Stimulated activated CD4-positive, alpha-beta T cell treated with anti-CD3 and anti-CD28 coated beads, Interleukin-4, amount 100 ng/mL, for 24 hours (primary cell): ENCODE measurements around the gene CD70.
"Not testable (repeated sequence)": the region's sequence is repeated elsewhere in the genome, so short reads cannot be mapped to it uniquely, and the experiment has no call there.

Experiments
- DNase-seq: peaks from one replicate; pipeline ENCODE4 v3.0.0-alpha.2; 2020

Gene CD70

GRCh38 chr19:6597471-6598253, 6.7 kb upstream of the CD70 start:
- not testable (repeated sequence) for DNase-seq

- DNase-seq, result no peak
These were observed 5.7 kb upstream of the CD70 start for GRCh38 chr19:6596621-6597020.

DNA sequence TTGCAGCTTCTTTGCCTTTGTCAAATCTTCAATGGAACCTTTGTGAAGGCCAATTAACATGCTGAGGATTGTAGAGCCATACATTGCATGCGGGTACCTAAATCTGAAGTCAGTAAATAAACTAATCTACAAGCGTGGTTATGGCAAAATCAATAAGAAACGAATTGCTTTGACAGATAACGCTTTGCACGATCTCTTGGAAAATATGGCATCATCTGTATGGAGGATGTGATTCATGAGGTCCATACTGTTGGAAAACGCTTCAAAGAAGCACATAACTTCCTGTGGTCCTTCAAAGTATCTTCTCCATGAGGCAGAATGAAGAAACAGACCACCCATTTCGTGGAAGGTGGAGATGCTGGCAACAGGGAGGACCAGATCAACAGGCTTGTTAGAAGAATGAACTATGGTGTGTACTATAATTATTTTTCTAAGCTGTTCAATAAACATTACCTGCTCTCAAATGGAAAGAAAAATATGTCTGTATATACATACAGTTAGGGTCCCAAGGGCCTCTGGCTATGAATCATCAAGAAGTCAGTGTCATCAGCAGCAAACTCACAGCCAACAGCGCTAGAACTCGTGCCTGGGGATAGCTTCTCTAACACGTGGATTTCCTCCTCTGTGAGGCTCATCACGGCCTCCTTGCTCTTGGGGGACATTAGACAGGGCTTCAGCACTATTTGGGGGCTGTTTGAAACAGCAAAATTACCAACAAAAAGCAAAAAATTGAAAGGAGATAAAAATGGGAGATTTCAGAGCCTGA, 2.9 kb upstream of the CD70 start:
- DNase-seq, result no peak

- DNase-seq, result no peak
These were observed 608 bp downstream of the CD70 start for GRCh38 chr19:6590258-6590826.

DNA sequence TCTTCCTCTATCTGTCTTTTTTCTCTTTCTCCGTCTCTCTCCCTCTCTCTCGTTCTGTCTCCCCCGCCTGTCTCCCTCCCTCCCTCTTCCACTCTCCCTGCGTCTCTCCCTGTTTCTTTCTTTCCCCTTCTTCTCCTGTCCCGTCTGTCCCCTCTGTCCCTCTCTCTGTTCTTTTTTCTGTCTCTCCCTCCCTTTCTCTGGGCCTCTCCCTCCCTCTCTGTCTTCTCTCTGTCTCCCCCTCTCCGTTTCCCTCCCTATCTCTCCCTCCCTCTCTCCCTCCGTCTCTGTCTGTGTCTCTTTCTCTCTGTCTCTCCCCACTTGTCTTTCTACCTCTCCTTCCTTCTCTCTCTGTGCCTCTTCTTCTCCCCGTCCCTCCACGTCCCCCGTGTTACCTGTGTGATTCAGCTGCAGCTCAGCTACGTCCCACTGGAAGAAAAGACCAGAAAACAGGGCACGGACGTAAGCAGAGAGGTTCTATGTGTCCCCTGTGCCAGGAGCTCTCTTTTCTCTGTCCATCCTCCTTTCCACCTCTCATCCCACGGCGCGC, 1.2 kb downstream of the CD70 start:
- no peak for DNase-seq

DNA sequence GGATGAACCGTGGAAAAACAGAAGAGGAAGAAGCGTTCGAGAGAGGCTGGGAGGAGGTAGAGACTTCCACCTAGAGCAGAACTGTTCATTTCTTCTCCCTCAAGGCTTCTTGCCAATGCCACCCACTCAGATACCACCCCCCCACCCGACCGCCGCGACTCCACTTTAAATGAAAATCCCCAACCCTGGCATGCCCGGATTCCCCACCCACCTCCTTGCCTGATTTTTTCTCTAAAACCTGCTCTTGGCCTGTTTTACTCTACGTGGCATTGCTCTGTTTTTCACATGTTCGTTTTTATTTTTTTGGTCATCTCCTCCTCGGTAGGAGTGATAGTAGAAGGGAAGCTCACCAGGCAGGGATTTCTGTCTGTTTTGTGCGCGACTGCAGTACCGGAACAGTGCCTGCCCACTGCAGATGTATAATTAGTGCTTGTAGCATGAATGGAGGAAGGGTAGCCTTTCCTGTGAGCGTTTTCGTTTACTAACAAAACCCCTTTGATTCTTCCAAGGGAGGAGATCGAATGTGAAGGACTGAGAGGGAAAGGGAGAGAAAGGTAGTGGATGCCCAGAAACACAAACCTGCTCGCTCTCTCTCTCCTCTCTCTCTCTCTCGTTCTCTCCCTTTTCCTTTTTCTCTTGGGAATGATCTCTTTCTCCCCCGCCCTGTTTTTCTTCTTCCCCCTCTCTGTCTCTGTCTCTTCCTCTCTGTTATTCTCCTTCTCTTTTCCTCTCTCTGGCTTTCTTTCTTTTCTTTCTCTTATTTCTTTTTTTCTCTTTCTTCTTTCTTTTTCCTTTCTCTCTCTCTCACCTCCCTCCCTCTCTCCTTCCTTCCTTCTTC, 2.2 kb downstream of the CD70 start:
- DNase-seq, result no peak

GRCh38 chr19:6587998-6588507, 2.9 kb downstream of the CD70 start:
- no peak for DNase-seq

DNA sequence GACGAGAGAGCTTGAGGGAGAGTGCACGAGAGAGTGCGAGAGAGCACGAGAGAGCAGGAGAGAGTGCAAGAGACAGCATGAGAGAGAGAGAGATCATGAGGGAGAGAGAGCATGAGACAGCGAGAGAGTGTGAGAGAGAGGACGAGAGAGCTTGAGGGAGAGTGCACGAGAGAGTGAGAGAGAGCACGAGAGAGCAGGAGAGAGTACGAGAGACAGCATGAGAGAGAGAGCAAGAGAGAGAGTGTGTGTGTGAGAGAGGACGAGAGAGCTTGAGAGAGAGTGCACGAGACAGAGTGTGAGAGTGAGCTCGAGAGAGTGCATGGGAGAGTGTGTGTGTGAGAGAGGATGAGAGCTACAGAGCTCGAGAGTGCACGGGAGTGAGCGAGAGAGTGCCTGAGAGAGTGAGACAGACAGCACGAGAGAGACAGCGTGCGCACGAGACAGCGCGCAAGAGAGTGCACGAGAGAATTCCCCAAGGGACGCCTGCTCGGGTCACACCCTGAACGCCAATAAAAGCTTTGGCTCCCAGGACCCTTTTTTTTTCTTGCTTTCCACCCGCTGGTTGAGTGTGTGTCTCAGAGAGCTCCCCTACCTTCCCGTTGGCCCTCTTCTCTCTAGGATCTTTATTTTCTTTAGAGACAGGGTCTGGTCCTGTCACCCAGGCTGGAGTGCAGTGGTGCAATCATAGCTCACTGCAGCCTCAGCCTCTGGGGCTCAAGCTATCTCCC, 3.7 kb downstream of the CD70 start:
- no peak for DNase-seq

GRCh38 chr19:6586726-6587092, 4.2 kb downstream of the CD70 start:
- no peak for DNase-seq

DNA sequence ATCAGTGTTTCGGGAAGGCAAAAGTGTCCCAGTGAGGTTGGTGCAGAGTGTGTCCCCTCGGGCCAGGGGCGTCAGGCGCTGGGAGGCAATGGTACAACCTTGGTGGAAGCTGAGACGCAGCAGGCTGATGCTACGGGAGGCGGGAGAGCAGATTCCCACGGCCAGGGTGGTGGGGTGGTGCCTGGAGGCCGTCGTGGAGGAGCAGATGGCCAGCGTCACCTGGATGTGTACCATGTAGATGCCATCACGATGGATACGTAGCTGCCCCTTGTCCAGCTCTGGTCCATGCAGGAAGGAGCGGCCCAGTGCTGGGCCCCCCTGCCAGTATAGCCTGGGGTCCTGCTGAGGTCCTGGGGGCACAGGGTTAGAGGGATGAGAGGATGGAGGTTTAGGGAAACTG, 4.9 kb downstream of the CD70 start:
- no peak for DNase-seq

GRCh38 chr19:6582515-6583484, 8.2 kb downstream of the CD70 start:
- not testable (repeated sequence) for DNase-seq

- DNase-seq, result no peak
These were observed 10.6 kb downstream of the CD70 start for GRCh38 chr19:6580313-6580712.

DNA sequence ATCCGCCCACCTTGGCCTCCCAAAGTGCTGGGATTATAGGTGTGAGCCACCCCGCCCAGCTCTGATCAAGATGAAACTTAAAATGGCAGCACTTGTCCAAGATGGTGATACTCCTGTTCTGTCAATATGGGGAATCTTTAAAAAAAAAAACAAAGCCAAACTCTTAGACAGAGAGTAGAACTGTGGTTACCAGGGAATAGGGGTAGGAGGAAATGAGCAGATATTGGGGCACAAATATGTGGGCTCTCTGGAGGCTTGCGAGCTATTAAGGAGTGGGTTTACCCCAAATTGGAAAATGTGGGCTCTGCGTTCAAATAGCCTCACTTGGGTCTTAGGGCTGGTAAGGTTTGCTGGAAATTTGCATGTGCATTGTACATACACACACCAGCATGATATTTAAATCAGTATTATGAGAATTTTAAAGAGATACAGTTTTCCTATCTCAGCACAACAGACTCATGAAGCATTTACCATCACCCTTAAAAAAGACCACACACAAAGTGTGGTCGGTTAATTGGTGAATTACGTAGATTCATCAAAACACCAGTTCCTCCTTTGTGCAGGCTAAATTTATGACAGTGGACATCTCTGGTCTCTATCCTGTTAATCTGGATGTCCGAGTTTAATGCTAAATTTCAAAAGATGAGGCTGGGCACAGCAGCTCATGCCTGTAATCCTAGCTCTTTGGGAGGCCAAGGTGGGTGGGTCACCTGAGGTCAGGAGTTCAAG, 11.3 kb downstream of the CD70 start:
- DNase-seq, result no peak

GRCh38 chr19:6577476-6578125, 13.3 kb downstream of the CD70 start:
- no peak for DNase-seq

GRCh38 chr19:6576869-6577475, 14.0 kb downstream of the CD70 start:
- no peak for DNase-seq

- no peak for DNase-seq
These were observed 17.6 kb downstream of the CD70 start for GRCh38 chr19:6573350-6573749.

DNA sequence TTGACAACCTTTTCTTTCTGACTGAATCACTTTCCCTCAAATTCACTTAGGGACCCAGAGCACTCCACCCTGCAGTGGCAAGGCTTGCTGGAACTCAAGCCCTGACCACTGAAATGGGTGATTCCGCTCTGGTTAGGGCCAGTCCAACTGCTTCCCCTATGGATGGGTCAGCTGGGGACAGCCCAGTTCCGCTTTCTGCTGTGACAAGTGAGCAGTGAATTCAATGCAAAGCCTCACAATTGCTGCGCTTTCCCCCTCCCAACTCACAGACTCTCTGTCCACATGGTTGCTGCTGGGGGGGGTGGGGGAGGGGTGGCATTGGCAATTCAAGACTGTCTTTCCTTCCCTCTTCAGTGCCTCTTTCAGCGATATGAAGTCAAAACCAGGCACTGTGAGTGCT, 18.7 kb downstream of the CD70 start:
- no peak for DNase-seq

DNA sequence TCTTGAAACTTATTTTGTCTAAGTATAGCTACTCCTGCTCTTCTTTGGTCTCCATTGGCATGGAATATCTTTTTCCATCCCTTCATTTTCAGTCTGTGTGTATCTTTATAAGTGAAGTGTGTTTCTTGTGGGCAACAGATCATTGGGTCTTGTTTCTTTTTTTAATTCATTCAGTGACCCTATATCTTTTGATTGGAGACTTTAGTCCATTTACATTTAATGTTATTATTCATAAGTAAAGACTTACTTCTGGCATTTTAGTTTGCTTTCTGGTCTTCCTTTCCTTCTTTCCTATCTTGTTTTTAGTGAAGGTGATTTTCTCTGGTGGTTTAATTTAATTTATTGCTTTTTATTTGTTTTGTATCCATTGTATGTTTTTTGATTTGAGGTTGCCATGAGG, 19.8 kb downstream of the CD70 start:
- no peak for DNase-seq

- DNase-seq, result no peak
These were observed 20.2 kb downstream of the CD70 start for GRCh38 chr19:6570764-6571163.
